ENCODE data around the gene ARPC5.
A peak's percentile ranks its signal among the peaks of the same experiment; 100 is the strongest.

The ARPC5 gene

GRCh38 chr1:183609759-183610452 is 25.7 kb downstream of the ARPC5 start:
- no peak for DNase-seq

GRCh38 chr1:183609313-183609712 is 26.3 kb downstream of the ARPC5 start:
- peak; percentile 68 for DNase-seq

- DNase-seq: no peak
Observed at GRCh38 chr1:183607322-183607980, 28.1 kb downstream of the ARPC5 start.

GRCh38 chr1:183605904-183606303 is 29.7 kb downstream of the ARPC5 start:
- DNase-seq: no peak

GRCh38 chr1:183604815-183605214 is 30.8 kb downstream of the ARPC5 start:
- no peak for DNase-seq

- no peak for DNase-seq
Observed at GRCh38 chr1:183604038-183604808, 31.4 kb downstream of the ARPC5 start.

- no peak for DNase-seq
Observed at GRCh38 chr1:183602510-183602909, 33.1 kb downstream of the ARPC5 start.

- no peak for DNase-seq
Observed at GRCh38 chr1:183600634-183601033, 34.9 kb downstream of the ARPC5 start.

- peak; percentile 95 for DNase-seq
Observed at GRCh38 chr1:183600136-183600535, 35.4 kb downstream of the ARPC5 start.

GRCh38 chr1:183598386-183598785 is 37.2 kb downstream of the ARPC5 start:
- peak; percentile 86 for DNase-seq

- peak; percentile 70 for DNase-seq
Observed at GRCh38 chr1:183597656-183598347, 37.8 kb downstream of the ARPC5 start.

- DNase-seq: no peak
Observed at GRCh38 chr1:183596500-183596899, 39.1 kb downstream of the ARPC5 start.

GRCh38 chr1:183595537-183595936 is 40.0 kb downstream of the ARPC5 start:
- DNase-seq: no peak

GRCh38 chr1:183593356-183593755 is 42.2 kb downstream of the ARPC5 start:
- no peak for DNase-seq

- no peak for DNase-seq
Observed at GRCh38 chr1:183592733-183593132, 42.9 kb downstream of the ARPC5 start.

- no peak for DNase-seq
Observed at GRCh38 chr1:183590244-183591191, 45.1 kb downstream of the ARPC5 start, which contains the start of gene NCF2. Gene NCF2 (minus strand): TSS chr1:183590459. CDS start chr1:183590329, 130 bp downstream.

GRCh38 chr1:183589874-183590243 is 45.7 kb downstream of the ARPC5 start:
- DNase-seq: no peak

GRCh38 chr1:183589384-183589783 is 46.2 kb downstream of the ARPC5 start:
- DNase-seq: no peak

GRCh38 chr1:183588827-183589226 is 46.8 kb downstream of the ARPC5 start:
- no peak for DNase-seq

GRCh38 chr1:183586926-183587325 is 48.7 kb downstream of the ARPC5 start:
- no peak for DNase-seq

GRCh38 chr1:183586455-183586854 is 49.1 kb downstream of the ARPC5 start:
- DNase-seq: no peak

- DNase-seq: no peak
Observed at GRCh38 chr1:183585038-183585437, 50.5 kb downstream of the ARPC5 start.
